ENCODE results near the gene KDM6B.

KDM6B gene

DNA sequence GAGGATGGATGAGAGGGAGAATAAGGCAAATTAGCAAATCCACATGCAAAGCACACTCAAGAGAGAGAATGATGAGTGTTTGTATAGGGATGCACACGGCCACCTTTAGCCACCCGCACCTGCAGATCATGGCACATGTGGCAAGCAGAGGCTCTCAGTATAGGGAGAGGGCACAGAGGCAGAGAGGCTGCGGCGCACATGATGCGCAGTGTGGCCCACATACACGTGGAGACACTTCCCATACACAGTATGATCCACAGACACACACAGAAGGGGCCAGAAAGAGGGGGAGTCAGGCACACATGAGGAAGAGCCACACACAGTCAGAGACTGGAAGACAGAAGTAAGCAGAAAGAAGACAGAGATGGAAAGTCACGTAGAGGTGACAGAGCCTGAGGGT lies 48.1 kb downstream of the KDM6B start:
- DNase-seq: no peak

DNA sequence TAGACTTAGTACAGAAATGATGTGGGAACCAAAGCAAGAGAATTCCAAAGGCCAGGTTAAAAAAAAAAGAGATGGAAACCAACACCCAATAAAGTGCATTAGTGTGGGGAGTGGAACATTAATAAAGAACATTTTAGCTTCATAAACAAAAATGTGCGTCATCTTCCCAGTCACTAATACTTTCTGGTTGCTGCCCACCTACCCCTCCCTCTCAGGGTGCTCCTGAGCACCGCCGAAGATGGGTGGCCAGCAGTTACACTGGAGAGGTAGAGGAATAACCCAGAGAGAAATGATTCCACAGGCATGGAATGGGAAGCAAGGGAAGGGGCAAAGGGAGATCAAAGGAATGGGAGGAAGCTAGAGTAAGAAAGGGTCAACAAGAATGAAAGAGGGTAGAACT lies 48.6 kb downstream of the KDM6B start:
- no peak for DNase-seq

All from NCI-H146 (cell line).